NCI-H2196 treated with DMSO at 0.1 percent for 48 hours (cell line): ENCODE results near the gene BMP3.
"Not testable (repeated sequence)": the region's sequence is repeated elsewhere in the genome, so short reads cannot be mapped to it uniquely, and the experiment has no call there.

Source experiments
- DNase-seq: peaks from one replicate; lab custom pipeline; 2025; ENCODE audit not compliant: unreplicated experiment; lab: John Stamatoyannopoulos, UW

Gene BMP3

GRCh38 chr4:81030061-81030980 is at the start of gene BMP3:
Gene BMP3, plus strand, starts transcription at chr4:81030708. Its CDS starts 577 bp downstream, at chr4:81031285.
- no peak for DNase-seq

GRCh38 chr4:80986011-80986410 is 44.5 kb upstream of the BMP3 start:
- no peak for DNase-seq

GRCh38 chr4:80989921-80990544 is 40.5 kb upstream of the BMP3 start:
- no peak for DNase-seq

- DNase-seq = no peak
These were observed 39.7 kb upstream of the BMP3 start for GRCh38 chr4:80990851-80991250.

- no peak for DNase-seq
These were observed 30.6 kb upstream of the BMP3 start for GRCh38 chr4:80999943-81000342.

- no peak for DNase-seq
These were observed 26.9 kb upstream of the BMP3 start for GRCh38 chr4:81003597-81004111.

- no peak for DNase-seq
These were observed 23.1 kb upstream of the BMP3 start for GRCh38 chr4:81007417-81007816.

GRCh38 chr4:81016566-81016965 is 13.9 kb upstream of the BMP3 start:
- DNase-seq = not testable (repeated sequence)

GRCh38 chr4:81019006-81019405 is 11.5 kb upstream of the BMP3 start:
- no peak for DNase-seq

- no peak for DNase-seq
These were observed 9.2 kb upstream of the BMP3 start for GRCh38 chr4:81021142-81021944.

GRCh38 chr4:81021981-81022380 is 8.5 kb upstream of the BMP3 start:
- no peak for DNase-seq

GRCh38 chr4:81023484-81023883 is 7.0 kb upstream of the BMP3 start:
- no peak for DNase-seq

- no peak for DNase-seq
These were observed 678 bp downstream of the BMP3 start for GRCh38 chr4:81030981-81031791.

GRCh38 chr4:81031796-81032551 is 1.5 kb downstream of the BMP3 start:
- DNase-seq = no peak

GRCh38 chr4:81032771-81033684 is 2.5 kb downstream of the BMP3 start:
- DNase-seq = no peak

GRCh38 chr4:81038636-81039350 is 8.3 kb downstream of the BMP3 start:
- no peak for DNase-seq

GRCh38 chr4:81039351-81039972 is 9.0 kb downstream of the BMP3 start:
- no peak for DNase-seq
